Ishikawa (cell line): ENCODE data around the gene UCKL1.

Experiments used
- CEBPB ChIP-seq: IDR thresholded peaks from 2 replicates; pipeline ENCODE4 v1.6.1; 2012
- CREB1 ChIP-seq: IDR thresholded peaks from 2 replicates; pipeline ENCODE4 v1.6.1; 2012; ENCODE audit warnings: low read depth
- EGR1 ChIP-seq: IDR thresholded peaks from 2 replicates; pipeline ENCODE4 v1.6.1; 2012
- EP300 ChIP-seq: IDR thresholded peaks from 2 replicates; pipeline ENCODE4 v1.6.1; 2012; ENCODE audit warnings: borderline replicate concordance
- FOXM1 ChIP-seq: IDR thresholded peaks from 2 replicates; pipeline ENCODE4 v1.6.1; 2012; ENCODE audit warnings: low read depth, borderline replicate concordance
- NFIC ChIP-seq: IDR thresholded peaks from 2 replicates; pipeline ENCODE4 v1.6.1; 2012
- RAD21 ChIP-seq: IDR thresholded peaks from 2 replicates; pipeline ENCODE4 v1.6.1; 2012; ENCODE audit warnings: low read depth
- TAF1 ChIP-seq: IDR thresholded peaks from 2 replicates; pipeline ENCODE4 v1.6.1; 2012; ENCODE audit warnings: low read depth, mild to moderate bottlenecking
- TCF12 ChIP-seq: IDR thresholded peaks from 2 replicates; pipeline ENCODE4 v1.6.1; 2012; ENCODE audit warnings: low read depth
- TEAD4 ChIP-seq: IDR thresholded peaks from 2 replicates; pipeline ENCODE4 v1.6.1; 2012
- YY1 ChIP-seq: IDR thresholded peaks from 2 replicates; pipeline ENCODE4 v1.6.1; 2012; ENCODE audit warnings: low read depth
- ZBTB7A ChIP-seq: IDR thresholded peaks from 2 replicates; pipeline ENCODE4 v1.6.1; 2012; ENCODE audit warnings: low read depth
- TF ChIP-seq, protein P1 (sequence below): IDR thresholded peaks from 2 replicates; pipeline ENCODE4 v1.6.1; 2012
- TF ChIP-seq, protein P2 (sequence below): IDR thresholded peaks from 2 replicates; pipeline ENCODE4 v1.6.1; 2012; ENCODE audit warnings: low read depth, mild to moderate bottlenecking
- TF ChIP-seq, protein P3 (sequence below): IDR thresholded peaks from 2 replicates; pipeline ENCODE4 v1.6.1; 2012

Gene UCKL1

DNA sequence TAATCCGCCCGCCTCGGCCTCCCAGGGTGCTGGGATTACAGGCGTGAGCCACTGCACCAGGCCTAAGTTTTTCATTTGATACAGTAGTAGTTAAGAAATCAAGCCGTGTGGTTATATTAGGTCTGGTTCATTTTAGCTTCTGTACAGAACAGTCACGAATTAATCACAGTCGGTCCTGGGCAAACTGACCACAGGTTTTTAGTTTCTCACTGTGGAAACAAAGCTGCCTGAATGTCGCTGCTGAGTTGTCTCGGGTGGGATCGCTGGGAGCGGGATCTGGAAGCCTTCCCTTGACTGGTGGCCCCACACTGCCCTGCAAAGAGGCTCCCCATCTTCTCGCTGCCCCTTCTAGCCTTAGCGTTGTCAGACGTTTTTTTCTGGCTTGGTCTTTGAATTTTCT lies 18.6 kb downstream of the UCKL1 start:
- TF ChIP-seq EGR1: no peak
- TF ChIP-seq TAF1: no peak
- TF ChIP-seq RAD21: no peak
- TF ChIP-seq, protein P1, sequence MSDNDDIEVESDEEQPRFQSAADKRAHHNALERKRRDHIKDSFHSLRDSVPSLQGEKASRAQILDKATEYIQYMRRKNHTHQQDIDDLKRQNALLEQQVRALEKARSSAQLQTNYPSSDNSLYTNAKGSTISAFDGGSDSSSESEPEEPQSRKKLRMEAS: no peak
- no peak for TF ChIP-seq YY1
- TF ChIP-seq EP300: no peak

DNA sequence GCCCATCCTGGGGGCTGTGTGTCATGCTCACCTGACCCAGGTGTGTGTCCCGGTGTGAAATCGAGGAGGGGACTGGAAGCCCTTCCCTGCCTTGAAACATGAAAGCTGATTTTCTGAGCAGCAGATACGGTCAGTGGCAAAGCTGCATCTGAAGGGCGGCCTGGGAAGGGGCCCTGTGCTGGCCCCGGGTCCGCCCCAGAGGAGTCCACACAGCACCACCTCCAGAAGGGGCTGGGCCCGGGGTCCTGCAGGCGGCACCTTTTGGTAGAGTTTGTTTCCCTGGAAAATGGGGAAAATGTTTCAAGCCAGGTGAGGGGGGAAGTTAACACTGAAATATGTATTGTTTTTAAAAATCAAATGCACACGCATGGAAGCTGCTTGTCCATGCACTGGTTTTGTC lies 20.8 kb downstream of the UCKL1 start:
- TF ChIP-seq EP300: no peak
- no peak for TF ChIP-seq NFIC
- no peak for TF ChIP-seq CEBPB
- TF ChIP-seq, protein P2, sequence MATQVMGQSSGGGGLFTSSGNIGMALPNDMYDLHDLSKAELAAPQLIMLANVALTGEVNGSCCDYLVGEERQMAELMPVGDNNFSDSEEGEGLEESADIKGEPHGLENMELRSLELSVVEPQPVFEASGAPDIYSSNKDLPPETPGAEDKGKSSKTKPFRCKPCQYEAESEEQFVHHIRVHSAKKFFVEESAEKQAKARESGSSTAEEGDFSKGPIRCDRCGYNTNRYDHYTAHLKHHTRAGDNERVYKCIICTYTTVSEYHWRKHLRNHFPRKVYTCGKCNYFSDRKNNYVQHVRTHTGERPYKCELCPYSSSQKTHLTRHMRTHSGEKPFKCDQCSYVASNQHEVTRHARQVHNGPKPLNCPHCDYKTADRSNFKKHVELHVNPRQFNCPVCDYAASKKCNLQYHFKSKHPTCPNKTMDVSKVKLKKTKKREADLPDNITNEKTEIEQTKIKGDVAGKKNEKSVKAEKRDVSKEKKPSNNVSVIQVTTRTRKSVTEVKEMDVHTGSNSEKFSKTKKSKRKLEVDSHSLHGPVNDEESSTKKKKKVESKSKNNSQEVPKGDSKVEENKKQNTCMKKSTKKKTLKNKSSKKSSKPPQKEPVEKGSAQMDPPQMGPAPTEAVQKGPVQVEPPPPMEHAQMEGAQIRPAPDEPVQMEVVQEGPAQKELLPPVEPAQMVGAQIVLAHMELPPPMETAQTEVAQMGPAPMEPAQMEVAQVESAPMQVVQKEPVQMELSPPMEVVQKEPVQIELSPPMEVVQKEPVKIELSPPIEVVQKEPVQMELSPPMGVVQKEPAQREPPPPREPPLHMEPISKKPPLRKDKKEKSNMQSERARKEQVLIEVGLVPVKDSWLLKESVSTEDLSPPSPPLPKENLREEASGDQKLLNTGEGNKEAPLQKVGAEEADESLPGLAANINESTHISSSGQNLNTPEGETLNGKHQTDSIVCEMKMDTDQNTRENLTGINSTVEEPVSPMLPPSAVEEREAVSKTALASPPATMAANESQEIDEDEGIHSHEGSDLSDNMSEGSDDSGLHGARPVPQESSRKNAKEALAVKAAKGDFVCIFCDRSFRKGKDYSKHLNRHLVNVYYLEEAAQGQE: no peak
- no peak for TF ChIP-seq FOXM1

DNA sequence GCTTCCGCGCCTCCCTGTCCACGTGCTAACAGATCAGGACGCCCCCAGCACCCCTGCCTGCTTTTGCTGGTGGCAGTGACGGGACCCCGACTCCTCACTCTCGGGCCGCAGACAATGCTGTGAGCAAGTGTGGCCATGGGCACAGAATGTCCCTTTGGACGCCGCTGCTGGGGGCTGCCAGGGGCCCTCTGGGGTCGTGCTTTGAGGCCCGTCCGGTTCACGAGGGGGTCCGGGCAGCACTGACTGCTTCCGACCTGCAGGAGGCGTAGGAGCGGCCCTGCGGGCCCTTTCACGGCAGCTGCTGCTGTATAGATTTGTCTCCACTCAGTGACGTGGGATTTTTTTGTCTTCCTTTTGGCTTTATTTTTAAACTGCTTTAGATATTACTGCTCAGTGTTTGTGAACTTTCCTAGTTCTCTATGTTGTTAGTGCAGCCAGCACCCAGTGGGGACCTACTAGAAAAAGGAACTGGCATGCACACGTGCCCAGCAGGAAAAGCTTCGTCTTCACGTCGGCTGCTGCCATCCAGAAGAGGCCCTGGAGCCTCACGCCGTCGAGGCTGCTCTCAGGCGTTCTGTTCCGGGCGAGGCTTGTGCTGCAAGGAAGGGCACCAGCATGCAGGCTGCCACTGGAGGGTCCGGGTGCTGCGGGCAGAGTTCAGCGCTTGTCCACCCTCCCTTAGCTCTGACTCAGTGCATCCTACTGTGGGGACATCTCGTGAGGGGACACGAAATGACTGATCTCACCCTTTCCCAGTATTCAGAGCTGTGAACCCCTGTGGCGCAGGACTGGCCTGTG lies 21.7 kb downstream of the UCKL1 start:
- no peak for TF ChIP-seq CEBPB
- no peak for TF ChIP-seq EGR1
- TF ChIP-seq FOXM1: no peak
- no peak for TF ChIP-seq RAD21
- TF ChIP-seq YY1: no peak
- TF ChIP-seq CREB1: no peak
- no peak for TF ChIP-seq NFIC
- TF ChIP-seq TEAD4: no peak
- TF ChIP-seq EP300: no peak
- TF ChIP-seq, protein P2: no peak
- TF ChIP-seq, protein P3, sequence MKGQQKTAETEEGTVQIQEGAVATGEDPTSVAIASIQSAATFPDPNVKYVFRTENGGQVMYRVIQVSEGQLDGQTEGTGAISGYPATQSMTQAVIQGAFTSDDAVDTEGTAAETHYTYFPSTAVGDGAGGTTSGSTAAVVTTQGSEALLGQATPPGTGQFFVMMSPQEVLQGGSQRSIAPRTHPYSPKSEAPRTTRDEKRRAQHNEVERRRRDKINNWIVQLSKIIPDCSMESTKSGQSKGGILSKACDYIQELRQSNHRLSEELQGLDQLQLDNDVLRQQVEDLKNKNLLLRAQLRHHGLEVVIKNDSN: no peak
- TF ChIP-seq ZBTB7A: no peak
- TF ChIP-seq TCF12: no peak
- TF ChIP-seq TAF1: no peak
- TF ChIP-seq, protein P1: no peak

DNA sequence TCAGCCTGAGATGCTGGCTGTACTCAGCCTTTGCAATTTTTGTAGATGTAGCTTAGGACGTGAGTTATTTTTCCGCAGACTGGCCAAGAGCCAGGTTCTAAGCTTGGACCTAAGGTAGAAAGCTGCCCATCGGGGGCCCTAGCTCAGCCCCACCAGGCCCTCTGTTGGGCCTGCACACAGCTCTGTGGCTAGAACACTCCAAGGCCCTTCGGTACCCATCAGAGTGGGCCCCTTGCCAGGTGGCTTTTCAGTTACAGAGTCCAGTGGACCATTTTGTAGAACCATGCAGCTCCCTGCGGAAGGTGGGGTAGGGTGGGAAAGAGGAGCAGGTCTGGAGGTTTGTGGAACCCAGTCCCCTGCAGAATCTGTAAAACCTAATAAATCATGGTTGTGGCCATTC lies 22.6 kb downstream of the UCKL1 start:
- no peak for TF ChIP-seq RAD21
- TF ChIP-seq, protein P2: no peak
- no peak for TF ChIP-seq CREB1
- TF ChIP-seq TEAD4: no peak
- no peak for TF ChIP-seq TCF12
- TF ChIP-seq FOXM1: no peak
- TF ChIP-seq EGR1: no peak
- TF ChIP-seq CEBPB: no peak
- no peak for TF ChIP-seq NFIC
- TF ChIP-seq, protein P1: no peak
- TF ChIP-seq YY1: no peak
- TF ChIP-seq EP300: no peak
- TF ChIP-seq ZBTB7A: no peak
- TF ChIP-seq TAF1: no peak
